Subcutaneous abdominal adipose tissue (tissue), 5 donors: ENCODE results near the gene MRPS35.

Experiments used
- H3K27ac ChIP-seq: one replicate; pipeline ENCODE4 v1.7.0; 2013; ENCODE audit warnings: low read depth, mild to moderate bottlenecking, inconsistent platforms, low read length, moderate library complexity
- H3K27me3 ChIP-seq, 5 donors: one replicate each; pipeline ENCODE4 v1.7.0; 2013; ENCODE audit warnings: low read length in 5 of 5, inconsistent platforms in 1 of 5; ENCODE audit not compliant: control insufficient read depth in 5 of 5, insufficient read depth in 4 of 5
- H3K36me3 ChIP-seq, 5 donors: one replicate each; pipeline ENCODE4 v1.7.0; 2013; ENCODE audit warnings: low read length in 5 of 5; ENCODE audit not compliant: control insufficient read depth in 5 of 5, insufficient read depth in 5 of 5
- H3K4me1 ChIP-seq, 5 donors: one replicate each; pipeline ENCODE4 v1.7.0; 2013; ENCODE audit warnings: low read length in 5 of 5, mild to moderate bottlenecking in 3 of 5, moderate library complexity in 1 of 5; ENCODE audit not compliant: control insufficient read depth in 5 of 5, insufficient read depth in 5 of 5
- H3K4me3 ChIP-seq, 5 donors: one replicate each; pipeline ENCODE4 v1.7.0; 2013; ENCODE audit warnings: low read length in 5 of 5, low read depth in 1 of 5
- H3K9ac ChIP-seq, 5 donors: one replicate each; pipeline ENCODE4 v1.7.0; 2013; ENCODE audit warnings: low read length in 5 of 5, mild to moderate bottlenecking in 4 of 5, moderate library complexity in 3 of 5
- H3K9me3 ChIP-seq, 5 donors: one replicate each; pipeline ENCODE4 v1.7.0; 2013; ENCODE audit warnings: low read length in 5 of 5; ENCODE audit not compliant: control insufficient read depth in 5 of 5
- donor health status: healthy.
- donor health status: healthy.
- donor health status: healthy.
- donor health status: healthy.
- donor health status: healthy.

The MRPS35 gene

GRCh38 chr12:27705263-27705662, 5.4 kb upstream of the MRPS35 start:
- no peak overlapping the region for H3K4me3 ChIP-seq
- no peaks in the 10 kb centered on the region for H3K9me3 ChIP-seq
- peaks cover 0 to 4% (median 0%) of the 10 kb centered on the region in 5 donors for H3K4me1 ChIP-seq
- no peaks in the 10 kb centered on the region for H3K27me3 ChIP-seq
- H3K36me3 ChIP-seq = no peaks in the 10 kb centered on the region
- H3K9ac ChIP-seq = no peak overlapping the region
- no peak overlapping the region for H3K27ac ChIP-seq

DNA sequence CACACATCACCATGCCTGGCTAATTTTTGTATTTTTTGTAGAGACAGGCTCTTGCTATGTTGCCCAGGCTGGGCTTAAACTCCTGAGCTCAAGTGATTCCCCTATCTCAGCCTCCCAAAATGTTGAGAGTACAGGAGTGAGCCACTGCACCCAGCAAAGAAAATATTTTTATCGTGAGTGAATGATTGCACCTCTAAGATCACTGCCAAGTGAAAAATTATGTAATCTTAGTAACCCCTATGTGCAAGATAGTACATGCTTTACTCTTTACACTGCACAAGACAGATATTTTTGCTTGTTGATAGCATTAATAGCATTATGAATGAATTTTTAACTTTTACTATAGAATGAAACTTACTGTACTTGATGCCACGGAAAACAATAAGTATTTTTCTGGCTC, 3.4 kb upstream of the MRPS35 start:
- H3K4me1 ChIP-seq = peaks cover 0 to 18% (median 13%) of the 10 kb centered on the region in 5 donors
- no peaks in the 10 kb centered on the region for H3K9me3 ChIP-seq
- no peaks in the 10 kb centered on the region for H3K27me3 ChIP-seq
- no peak overlapping the region for H3K4me3 ChIP-seq
- no peak overlapping the region for H3K27ac ChIP-seq
- H3K9ac ChIP-seq = no peak overlapping the region
- H3K36me3 ChIP-seq = no peaks in the 10 kb centered on the region

DNA sequence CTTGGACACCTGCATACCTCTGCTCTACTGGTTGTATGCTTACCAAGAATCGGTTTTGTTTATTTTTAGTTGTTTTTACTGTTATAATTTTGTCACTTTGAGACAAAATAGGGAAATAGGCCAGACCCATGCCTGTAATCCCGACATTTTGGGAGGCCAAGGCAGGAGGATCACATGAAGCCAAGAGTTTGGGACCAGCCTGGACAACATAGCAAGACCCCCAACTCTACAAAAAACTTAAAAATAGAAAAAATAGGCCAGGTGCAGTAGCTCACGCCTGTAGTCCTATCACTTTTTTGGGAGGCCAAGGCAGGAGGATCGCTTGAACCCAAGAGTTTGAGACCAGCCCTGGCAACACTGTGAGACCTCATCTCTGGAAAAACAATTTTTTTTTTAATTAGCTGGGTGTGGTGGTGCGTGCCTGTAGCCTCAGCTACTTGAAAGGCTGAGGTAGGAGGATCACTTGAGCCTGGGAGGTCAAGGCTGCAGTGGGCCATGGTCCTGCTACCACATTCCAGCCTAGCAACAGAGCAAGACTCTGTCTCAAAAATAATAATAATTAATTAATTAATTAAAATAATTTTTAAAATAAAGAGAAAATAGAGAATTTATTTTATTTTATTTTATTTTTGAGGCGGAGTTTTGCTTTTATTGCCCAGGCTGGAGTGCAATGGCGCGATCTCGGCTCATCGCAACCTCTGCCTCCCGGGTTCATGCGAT, 1.3 kb upstream of the MRPS35 start:
- Histone ChIP-seq H3K9ac (peak overlapping the region in 1 of 5 donors; percentile 97), H3K9me3 (no peaks in the 10 kb centered on the region), H3K27ac (peak overlapping the region; percentile 91)

GRCh38 chr12:27709932-27710591, 570 bp upstream of the MRPS35 start:
- peaks cover 0 to 5% (median 3%) of the 10 kb centered on the region in 5 donors for H3K36me3 ChIP-seq
- peak overlapping the region; percentile 86 to 99 (median 97) for H3K9ac ChIP-seq

More for the DNA sequence above, 1.3 kb upstream of the MRPS35 start:
- Histone ChIP-seq H3K4me1 (peaks cover 0 to 23% (median 17%) of the 10 kb centered on the region in 5 donors), H3K27me3 (no peaks in the 10 kb centered on the region), H3K4me3 (peak overlapping the region in 4 of 5 donors; percentile 85 to 99 (median 98)), H3K36me3 (peaks cover 0 to 5% (median 0%) of the 10 kb centered on the region in 5 donors)

GRCh38 chr12:27711317-27711682, 668 bp downstream of the MRPS35 start:
- H3K4me3 ChIP-seq = peak overlapping the region; percentile 85 to 99 (median 98)
- peak overlapping the region; percentile 91 for H3K27ac ChIP-seq
- H3K36me3 ChIP-seq = peaks cover 2 to 9% (median 7%) of the 10 kb centered on the region in 5 donors
- H3K9ac ChIP-seq = peak overlapping the region; percentile 86 to 99 (median 97)
- H3K9me3 ChIP-seq = no peaks in the 10 kb centered on the region
- no peaks in the 10 kb centered on the region for H3K27me3 ChIP-seq
- H3K4me1 ChIP-seq = peaks cover 0 to 23% (median 17%) of the 10 kb centered on the region in 5 donors

More at GRCh38 chr12:27709932-27710591, 570 bp upstream of the MRPS35 start:
- Histone ChIP-seq H3K4me1 (peaks cover 0 to 23% (median 17%) of the 10 kb centered on the region in 5 donors), H3K9me3 (no peaks in the 10 kb centered on the region), H3K27me3 (no peaks in the 10 kb centered on the region), H3K4me3 (peak overlapping the region; percentile 85 to 99 (median 98)), H3K27ac (peak overlapping the region; percentile 91)

GRCh38 chr12:27711967-27712366, 1.3 kb downstream of the MRPS35 start:
- Histone ChIP-seq H3K27me3 (no peaks in the 10 kb centered on the region), H3K4me1 (peaks cover 0 to 23% (median 17%) of the 10 kb centered on the region in 5 donors), H3K36me3 (peaks cover 3 to 15% (median 10%) of the 10 kb centered on the region in 5 donors), H3K4me3 (peak overlapping the region in 1 of 5 donors; percentile 98), H3K9ac (peak overlapping the region in 2 of 5 donors; percentile 16 to 97), H3K9me3 (no peaks in the 10 kb centered on the region), H3K27ac (no peak overlapping the region)

- H3K36me3 ChIP-seq = peaks cover 31 to 49% (median 43%) of the 10 kb centered on the region in 5 donors
- no peaks in the 10 kb centered on the region for H3K9me3 ChIP-seq
- no peak overlapping the region for H3K4me3 ChIP-seq
- H3K4me1 ChIP-seq = no peaks in the 10 kb centered on the region
- no peak overlapping the region for H3K27ac ChIP-seq
- no peaks in the 10 kb centered on the region for H3K27me3 ChIP-seq
- H3K9ac ChIP-seq = no peak overlapping the region
These were observed 12.6 kb downstream of the MRPS35 start for GRCh38 chr12:27723212-27723611.

- Histone ChIP-seq H3K27ac (no peak overlapping the region), H3K9me3 (no peaks in the 10 kb centered on the region), H3K27me3 (no peaks in the 10 kb centered on the region), H3K9ac (no peak overlapping the region), H3K36me3 (peaks cover 20 to 45% (median 25%) of the 10 kb centered on the region in 5 donors), H3K4me3 (no peak overlapping the region), H3K4me1 (no peaks in the 10 kb centered on the region)
These were observed 19.5 kb downstream of the MRPS35 start for GRCh38 chr12:27730097-27730588.

DNA sequence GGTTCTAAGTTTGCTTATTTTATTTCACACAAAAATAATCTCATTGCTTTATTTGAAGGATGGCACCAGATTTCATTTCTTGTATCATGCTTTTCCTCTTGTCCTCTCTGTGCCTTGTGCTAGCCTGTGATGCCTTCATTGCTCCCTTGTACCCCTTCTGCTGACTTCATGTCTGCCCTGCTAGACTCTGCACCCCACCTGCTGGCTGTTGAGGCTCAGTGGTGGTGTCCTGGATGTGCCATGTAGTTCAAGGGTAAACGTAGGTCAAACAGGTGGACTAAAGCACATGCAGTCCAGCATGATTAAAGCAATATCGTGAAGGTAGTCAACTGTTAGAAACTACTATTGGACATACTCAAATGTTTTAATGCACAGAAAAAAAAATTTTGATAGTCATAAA, 21.6 kb downstream of the MRPS35 start:
- Histone ChIP-seq H3K9ac (no peak overlapping the region), H3K27ac (no peak overlapping the region), H3K36me3 (peaks cover 10 to 44% (median 22%) of the 10 kb centered on the region in 5 donors), H3K27me3 (no peaks in the 10 kb centered on the region), H3K4me3 (no peak overlapping the region), H3K9me3 (no peaks in the 10 kb centered on the region), H3K4me1 (no peaks in the 10 kb centered on the region)
